Skeletal muscle tissue (tissue), 4 donors: ENCODE results near the gene YTHDC1. TPM values are rescaled to one million over a fixed set of nuclear protein-coding genes. Genes with fewer than 3 reads are reported as not detected.
A peak's percentile ranks its signal among the peaks of the same experiment; 100 is the strongest.

ENCODE experiments used
- H3K27ac ChIP-seq: one replicate; pipeline ENCODE4 v1.7.0; 2013; ENCODE audit warnings: mild to moderate bottlenecking, low read depth, low read length, inconsistent platforms
- H3K27me3 ChIP-seq, 3 donors: one replicate each; pipeline ENCODE4 v1.7.0; 2013; ENCODE audit warnings: low read length in 3 of 3; ENCODE audit not compliant: control insufficient read depth in 3 of 3, insufficient read depth in 3 of 3
- H3K36me3 ChIP-seq, 3 donors: one replicate each; pipeline ENCODE4 v1.7.0; 2013; ENCODE audit warnings: low read length in 3 of 3; ENCODE audit not compliant: control insufficient read depth in 3 of 3, insufficient read depth in 3 of 3
- H3K4me1 ChIP-seq, 3 donors: one replicate each; pipeline ENCODE4 v1.7.0; 2013; ENCODE audit warnings: low read length in 3 of 3, mild to moderate bottlenecking in 3 of 3; ENCODE audit not compliant: control insufficient read depth in 3 of 3, insufficient read depth in 3 of 3
- H3K4me3 ChIP-seq, 3 donors: one replicate each; pipeline ENCODE4 v1.7.0; 2013; ENCODE audit warnings: low read length in 3 of 3
- H3K9ac ChIP-seq, 3 donors: one replicate each; pipeline ENCODE4 v1.7.0; 2013; ENCODE audit warnings: low read length in 3 of 3, mild to moderate bottlenecking in 3 of 3, moderate library complexity in 2 of 3, low read depth in 1 of 3
- H3K9me3 ChIP-seq, 3 donors: one replicate each; pipeline ENCODE4 v1.7.0; 2013; ENCODE audit warnings: low read length in 3 of 3; ENCODE audit not compliant: control insufficient read depth in 3 of 3
- total RNA-seq: library from RNA; depleted of rRNA; stranded (reverse); fragments of >200 nt; gene quantifications from one replicate; pipeline ENCODE4 v1.2.3, GENCODE V29; 2014
- donor health status: Osteomylitis.

YTHDC1 gene
- total RNA-seq, 1 donor from 2014 or later, result 43.8 TPM

GRCh38 chr4:68360231-68360968 lies 10.5 kb upstream of the YTHDC1 start:
- Histone ChIP-seq H3K9ac (no peak overlapping the region), H3K9me3 (no peaks in the 10 kb centered on the region), H3K27me3 (no peaks in the 10 kb centered on the region), H3K27ac (no peak overlapping the region), H3K4me1 (no peaks in the 10 kb centered on the region), H3K36me3 (no peaks in the 10 kb centered on the region), H3K4me3 (no peak overlapping the region)

- H3K27me3 ChIP-seq, result no peaks in the 10 kb centered on the region
Measured at GRCh38 chr4:68359508-68359907, 9.6 kb upstream of the YTHDC1 start.

GRCh38 chr4:68358988-68359387 lies 9.1 kb upstream of the YTHDC1 start:
- no peaks in the 10 kb centered on the region for H3K9me3 ChIP-seq
- no peak overlapping the region for H3K9ac ChIP-seq
- H3K36me3 ChIP-seq, result no peaks in the 10 kb centered on the region
- no peaks in the 10 kb centered on the region for H3K27me3 ChIP-seq
- no peaks in the 10 kb centered on the region for H3K4me1 ChIP-seq
- H3K27ac ChIP-seq, result no peak overlapping the region
- no peak overlapping the region for H3K4me3 ChIP-seq

More at GRCh38 chr4:68359508-68359907, 9.6 kb upstream of the YTHDC1 start:
- Histone ChIP-seq H3K36me3 (no peaks in the 10 kb centered on the region), H3K9me3 (no peaks in the 10 kb centered on the region), H3K4me3 (no peak overlapping the region), H3K27ac (no peak overlapping the region), H3K4me1 (no peaks in the 10 kb centered on the region), H3K9ac (no peak overlapping the region)

GRCh38 chr4:68352791-68353190 lies 2.9 kb upstream of the YTHDC1 start:
- no peak overlapping the region for H3K4me3 ChIP-seq
- H3K36me3 ChIP-seq, result no peaks in the 10 kb centered on the region
- H3K9ac ChIP-seq, result no peak overlapping the region
- no peak overlapping the region for H3K27ac ChIP-seq
- H3K9me3 ChIP-seq, result no peaks in the 10 kb centered on the region
- no peaks in the 10 kb centered on the region for H3K27me3 ChIP-seq
- peaks cover 0 to 11% (median 0%) of the 10 kb centered on the region in 3 donors for H3K4me1 ChIP-seq

GRCh38 chr4:68349279-68349648 lies 626 bp downstream of the YTHDC1 start:
- H3K27ac ChIP-seq, result peak overlapping the region; percentile 98
- peak overlapping the region; percentile 90 to 99 (median 93) for H3K4me3 ChIP-seq
- no peaks in the 10 kb centered on the region for H3K27me3 ChIP-seq
- peak overlapping the region; percentile 96 to 99 (median 99) for H3K9ac ChIP-seq
- peaks cover 12 to 22% (median 14%) of the 10 kb centered on the region in 3 donors for H3K4me1 ChIP-seq
- H3K9me3 ChIP-seq, result no peaks in the 10 kb centered on the region
- no peaks in the 10 kb centered on the region for H3K36me3 ChIP-seq

- peak overlapping the region; percentile 96 to 99 (median 99) for H3K9ac ChIP-seq
Measured at GRCh38 chr4:68348577-68348976, 1.3 kb downstream of the YTHDC1 start.

GRCh38 chr4:68347845-68348244 lies 2.0 kb downstream of the YTHDC1 start:
- H3K9me3 ChIP-seq, result no peaks in the 10 kb centered on the region
- no peaks in the 10 kb centered on the region for H3K36me3 ChIP-seq
- peak overlapping the region; percentile 20 to 99 (median 99) for H3K9ac ChIP-seq
- H3K4me3 ChIP-seq, result peak overlapping the region in 2 of 3 donors; percentile 9 to 99
- no peaks in the 10 kb centered on the region for H3K27me3 ChIP-seq
- H3K27ac ChIP-seq, result no peak overlapping the region
- peaks cover 12 to 24% (median 14%) of the 10 kb centered on the region in 3 donors for H3K4me1 ChIP-seq

More at GRCh38 chr4:68348577-68348976, 1.3 kb downstream of the YTHDC1 start:
- Histone ChIP-seq H3K4me1 (peaks cover 12 to 22% (median 14%) of the 10 kb centered on the region in 3 donors), H3K9me3 (no peaks in the 10 kb centered on the region), H3K27me3 (no peaks in the 10 kb centered on the region), H3K27ac (peak overlapping the region; percentile 98), H3K4me3 (peak overlapping the region; percentile 90 to 99 (median 93)), H3K36me3 (no peaks in the 10 kb centered on the region)

- H3K27me3 ChIP-seq, result no peaks in the 10 kb centered on the region
- no peaks in the 10 kb centered on the region for H3K9me3 ChIP-seq
- no peak overlapping the region for H3K27ac ChIP-seq
- no peak overlapping the region for H3K9ac ChIP-seq
- peak overlapping the region in 1 of 3 donors; percentile 99 for H3K4me3 ChIP-seq
- H3K36me3 ChIP-seq, result no peaks in the 10 kb centered on the region
- peaks cover 17 to 25% (median 22%) of the 10 kb centered on the region in 3 donors for H3K4me1 ChIP-seq
Measured at GRCh38 chr4:68346461-68346860, 3.4 kb downstream of the YTHDC1 start.

- Histone ChIP-seq H3K4me3 (no peak overlapping the region), H3K27me3 (no peaks in the 10 kb centered on the region), H3K36me3 (no peaks in the 10 kb centered on the region), H3K27ac (no peak overlapping the region), H3K9me3 (no peaks in the 10 kb centered on the region), H3K4me1 (peaks cover 21 to 37% (median 22%) of the 10 kb centered on the region in 3 donors), H3K9ac (no peak overlapping the region)
Measured at GRCh38 chr4:68344785-68345184, 5.1 kb downstream of the YTHDC1 start.

GRCh38 chr4:68344049-68344448 lies 5.8 kb downstream of the YTHDC1 start:
- H3K9ac ChIP-seq, result no peak overlapping the region
- no peaks in the 10 kb centered on the region for H3K36me3 ChIP-seq
- H3K9me3 ChIP-seq, result no peaks in the 10 kb centered on the region
- H3K27me3 ChIP-seq, result no peaks in the 10 kb centered on the region
- H3K27ac ChIP-seq, result no peak overlapping the region
- peaks cover 29 to 42% (median 29%) of the 10 kb centered on the region in 3 donors for H3K4me1 ChIP-seq
- no peak overlapping the region for H3K4me3 ChIP-seq
